ENCODE results near the gene KCTD16.

KCTD16 gene

DNA sequence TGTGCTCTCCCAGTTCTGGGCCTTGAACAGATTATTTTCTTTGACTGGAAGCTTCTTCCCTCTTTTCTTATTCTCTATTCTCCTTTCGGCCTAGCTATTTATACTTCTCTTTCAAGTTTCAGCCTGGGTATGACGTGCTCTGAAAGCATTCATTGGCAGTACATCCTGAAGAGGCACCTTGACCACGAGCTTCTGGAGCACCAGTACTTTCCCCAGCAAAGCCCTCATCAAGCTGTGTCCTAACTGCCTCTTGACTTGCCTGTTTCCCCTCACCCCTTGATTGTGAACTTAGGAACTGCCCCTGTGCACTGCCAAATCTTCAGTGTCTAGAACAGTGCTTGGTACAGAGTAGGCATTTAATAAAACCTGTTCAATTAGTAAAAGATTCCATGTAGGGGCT lies 154.9 kb downstream of the KCTD16 start:
- Histone ChIP-seq H3K4me3 (no peak overlapping the region), H3K9me3 (no peaks in the 10 kb centered on the region), H3K27me3 (ENCODE audit: low read depth) (no peaks in the 10 kb centered on the region), H3K36me3 (replicated peaks) (no peaks in the 10 kb centered on the region), H3K4me1 (no peaks in the 10 kb centered on the region)
- DNase-seq (ENCODE audit: low spot score in 2 of 2): no peak
- in situ Hi-C loops (cut with MboI; ENCODE audit: low sequenced_read_pairs): no loop called here

DNA sequence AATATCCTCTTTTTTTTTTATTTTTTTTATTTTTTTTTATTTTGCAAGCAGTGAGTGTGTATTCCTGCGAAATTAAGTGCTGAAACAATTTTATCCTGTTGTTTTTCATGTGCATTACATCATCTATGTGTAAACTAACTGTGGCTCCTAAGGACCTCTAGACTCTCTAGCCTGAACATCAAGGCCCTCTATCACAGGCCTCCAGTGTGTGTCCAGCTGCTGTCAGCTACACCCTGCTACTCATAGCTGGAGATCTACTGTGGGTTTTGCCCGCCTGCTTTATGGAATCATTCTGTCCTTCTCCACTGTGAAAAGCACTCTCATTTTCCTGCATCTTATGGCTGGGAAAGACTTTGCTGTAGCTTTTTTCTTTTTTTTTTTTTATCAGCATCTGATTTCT lies 157.8 kb downstream of the KCTD16 start:
- H3K9me3 ChIP-seq: no peaks in the 10 kb centered on the region
- no peak overlapping the region for H3K4me3 ChIP-seq
- H3K4me1 ChIP-seq: no peaks in the 10 kb centered on the region
- in situ Hi-C loops (cut with MboI; ENCODE audit: low sequenced_read_pairs): no loop called here
- DNase-seq (ENCODE audit: low spot score in 2 of 2): no peak
- no peaks in the 10 kb centered on the region for H3K27me3 ChIP-seq (ENCODE audit: low read depth)
- H3K36me3 ChIP-seq (replicated peaks): no peaks in the 10 kb centered on the region

DNA sequence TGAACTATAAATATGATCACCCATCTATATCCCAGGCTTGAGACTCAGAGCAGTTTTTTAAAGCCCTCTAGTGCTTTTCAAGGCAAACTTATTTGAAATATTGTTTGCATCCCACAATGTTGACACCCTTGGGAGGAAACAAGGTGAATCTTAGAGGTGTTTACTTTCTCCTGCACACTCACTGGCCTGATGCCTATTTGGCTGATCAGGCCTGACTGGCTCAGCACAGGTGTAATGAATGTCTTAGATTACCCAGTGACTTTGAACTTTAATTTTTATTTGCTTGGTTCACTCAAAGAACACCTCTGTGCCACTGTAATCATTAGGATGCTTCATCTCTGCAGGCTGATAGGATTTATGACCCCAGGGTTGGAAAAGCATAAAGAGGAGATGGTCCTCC lies 158.3 kb downstream of the KCTD16 start:
- no peaks in the 10 kb centered on the region for H3K36me3 ChIP-seq (replicated peaks)
- H3K4me1 ChIP-seq: no peaks in the 10 kb centered on the region
- DNase-seq (ENCODE audit: low spot score in 2 of 2): no peak
- H3K4me3 ChIP-seq: no peak overlapping the region
- in situ Hi-C loops (cut with MboI; ENCODE audit: low sequenced_read_pairs): no loop called here
- no peaks in the 10 kb centered on the region for H3K9me3 ChIP-seq
- H3K27me3 ChIP-seq (ENCODE audit: low read depth): no peaks in the 10 kb centered on the region

DNA sequence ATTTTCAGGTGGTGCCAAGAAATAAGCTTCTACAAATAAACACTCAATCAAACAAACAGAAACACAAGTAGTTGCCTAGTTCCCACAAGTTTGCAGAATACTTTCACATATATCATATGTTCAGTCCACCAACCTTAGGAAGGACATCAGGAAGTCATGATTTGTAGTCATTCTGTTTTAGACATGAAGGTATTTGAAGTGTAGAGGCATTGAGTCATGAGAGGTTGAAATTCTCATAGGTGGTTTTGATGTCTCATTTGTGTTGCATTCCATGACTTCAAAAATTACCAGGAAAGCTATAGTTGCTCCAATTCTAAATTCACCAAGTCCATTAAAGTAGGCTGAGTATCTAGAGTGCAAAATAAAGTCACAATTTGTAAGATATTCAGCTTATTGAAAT lies 159.0 kb downstream of the KCTD16 start:
- H3K9me3 ChIP-seq: no peaks in the 10 kb centered on the region
- H3K36me3 ChIP-seq (replicated peaks): no peaks in the 10 kb centered on the region
- H3K27me3 ChIP-seq (ENCODE audit: low read depth): no peaks in the 10 kb centered on the region
- no peaks in the 10 kb centered on the region for H3K4me1 ChIP-seq
- DNase-seq (ENCODE audit: low spot score in 2 of 2): no peak
- no peak overlapping the region for H3K4me3 ChIP-seq
- in situ Hi-C loops (cut with MboI; ENCODE audit: low sequenced_read_pairs): no loop called here

DNA sequence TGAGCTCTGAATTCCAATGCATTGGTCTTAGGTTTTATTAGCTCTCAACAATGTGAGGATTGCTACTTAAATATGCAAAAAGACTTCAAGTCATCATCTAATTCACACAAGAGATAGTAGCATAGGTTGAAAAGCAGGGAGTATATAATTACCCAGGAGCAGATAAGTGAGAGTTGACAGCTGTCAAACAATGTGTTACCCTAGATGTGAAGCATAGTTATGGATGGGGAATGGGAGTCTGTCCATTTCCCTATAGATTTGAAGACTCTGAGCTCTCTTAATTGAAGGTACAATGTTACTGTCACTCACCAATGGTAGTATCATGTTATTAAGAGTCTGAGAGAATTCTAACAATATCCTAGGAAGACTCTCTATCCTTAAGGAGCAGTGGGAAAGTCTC lies 160.7 kb downstream of the KCTD16 start:
- in situ Hi-C loops (cut with MboI; ENCODE audit: low sequenced_read_pairs): no loop called here
- Histone ChIP-seq H3K4me3 (no peak overlapping the region), H3K36me3 (replicated peaks) (no peaks in the 10 kb centered on the region), H3K4me1 (no peaks in the 10 kb centered on the region), H3K9me3 (no peaks in the 10 kb centered on the region), H3K27me3 (ENCODE audit: low read depth) (no peaks in the 10 kb centered on the region)
- DNase-seq (ENCODE audit: low spot score in 2 of 2): no peak

DNA sequence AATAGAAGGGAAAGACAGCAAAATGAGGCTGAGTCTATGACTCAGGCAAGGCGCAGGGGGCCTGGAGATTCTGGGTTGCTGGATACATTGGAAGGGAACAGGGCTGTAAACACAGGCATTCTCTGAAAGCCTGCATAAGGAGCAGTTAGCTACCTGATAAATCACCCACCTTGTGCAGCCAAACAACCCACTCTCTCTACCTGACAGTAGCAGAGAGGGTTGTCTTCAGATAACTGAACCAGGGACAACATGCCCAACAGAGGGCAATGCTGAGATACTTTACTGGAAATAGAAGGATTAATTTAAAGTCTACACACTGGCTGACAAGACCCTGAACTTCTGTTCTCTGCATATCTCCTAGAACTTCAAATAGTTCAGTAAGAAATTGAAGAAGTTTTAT lies 161.6 kb downstream of the KCTD16 start:
- Histone ChIP-seq H3K9me3 (no peaks in the 10 kb centered on the region), H3K4me1 (no peaks in the 10 kb centered on the region), H3K36me3 (replicated peaks) (no peaks in the 10 kb centered on the region), H3K4me3 (no peak overlapping the region), H3K27me3 (ENCODE audit: low read depth) (no peaks in the 10 kb centered on the region)
- in situ Hi-C loops (cut with MboI; ENCODE audit: low sequenced_read_pairs): no loop called here
- no peak for DNase-seq (ENCODE audit: low spot score in 2 of 2)

DNA sequence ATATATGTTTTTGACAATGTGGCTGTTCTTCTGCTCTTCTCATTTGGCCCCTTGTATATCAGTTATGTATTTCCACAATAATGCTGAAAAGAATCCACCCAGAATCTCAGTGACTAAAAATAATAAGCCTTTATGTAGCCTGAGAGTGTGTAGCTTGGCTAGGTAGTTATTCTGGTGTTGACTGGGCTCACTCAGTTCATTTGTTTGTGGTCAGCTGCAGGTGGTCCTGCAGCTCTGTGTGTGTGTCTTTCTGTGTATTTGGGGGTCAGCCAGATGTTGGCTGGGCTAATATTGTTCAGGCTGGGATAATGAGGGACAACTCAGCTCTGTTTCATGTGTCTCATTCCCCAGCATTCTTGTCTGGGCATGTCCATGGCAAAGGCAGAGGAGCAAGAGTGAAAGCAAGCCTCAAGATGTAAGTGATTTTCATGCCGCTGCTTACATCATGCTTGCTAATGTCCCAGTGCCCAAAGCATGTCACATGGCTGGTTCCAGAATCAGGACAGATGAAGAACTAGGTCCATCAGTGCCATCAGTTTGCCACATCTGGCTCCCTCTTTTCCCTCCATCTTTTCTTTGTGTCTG lies 162.8 kb downstream of the KCTD16 start:
- Histone ChIP-seq H3K4me1 (no peaks in the 10 kb centered on the region), H3K27me3 (ENCODE audit: low read depth) (no peaks in the 10 kb centered on the region), H3K9me3 (no peaks in the 10 kb centered on the region), H3K4me3 (no peak overlapping the region), H3K36me3 (replicated peaks) (no peaks in the 10 kb centered on the region)
- no peak for DNase-seq (ENCODE audit: low spot score in 2 of 2)
- in situ Hi-C loops (cut with MboI; ENCODE audit: low sequenced_read_pairs): no loop called here

DNA sequence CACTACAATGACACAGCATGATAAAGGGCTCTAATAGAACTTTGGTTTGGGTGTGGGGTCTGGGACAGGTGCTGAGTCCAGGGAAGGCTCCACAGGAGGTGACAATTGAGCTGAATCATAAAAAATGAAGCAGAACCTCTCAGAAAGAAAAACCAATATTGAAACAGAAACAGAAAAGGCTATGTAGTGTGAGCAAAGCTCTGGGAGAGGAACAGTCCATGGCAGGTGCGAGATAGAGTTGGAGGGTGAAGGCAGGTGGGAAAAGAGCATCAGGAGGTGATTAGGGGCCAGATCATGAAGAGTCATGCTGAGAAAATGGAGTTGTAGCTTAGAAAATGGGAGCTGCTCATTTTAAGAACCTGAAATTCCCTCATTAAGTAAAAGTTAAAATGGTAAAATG lies 164.9 kb downstream of the KCTD16 start:
- no peak for DNase-seq (ENCODE audit: low spot score in 2 of 2)
- in situ Hi-C loops (cut with MboI; ENCODE audit: low sequenced_read_pairs): no loop called here
- no peaks in the 10 kb centered on the region for H3K36me3 ChIP-seq (replicated peaks)

DNA sequence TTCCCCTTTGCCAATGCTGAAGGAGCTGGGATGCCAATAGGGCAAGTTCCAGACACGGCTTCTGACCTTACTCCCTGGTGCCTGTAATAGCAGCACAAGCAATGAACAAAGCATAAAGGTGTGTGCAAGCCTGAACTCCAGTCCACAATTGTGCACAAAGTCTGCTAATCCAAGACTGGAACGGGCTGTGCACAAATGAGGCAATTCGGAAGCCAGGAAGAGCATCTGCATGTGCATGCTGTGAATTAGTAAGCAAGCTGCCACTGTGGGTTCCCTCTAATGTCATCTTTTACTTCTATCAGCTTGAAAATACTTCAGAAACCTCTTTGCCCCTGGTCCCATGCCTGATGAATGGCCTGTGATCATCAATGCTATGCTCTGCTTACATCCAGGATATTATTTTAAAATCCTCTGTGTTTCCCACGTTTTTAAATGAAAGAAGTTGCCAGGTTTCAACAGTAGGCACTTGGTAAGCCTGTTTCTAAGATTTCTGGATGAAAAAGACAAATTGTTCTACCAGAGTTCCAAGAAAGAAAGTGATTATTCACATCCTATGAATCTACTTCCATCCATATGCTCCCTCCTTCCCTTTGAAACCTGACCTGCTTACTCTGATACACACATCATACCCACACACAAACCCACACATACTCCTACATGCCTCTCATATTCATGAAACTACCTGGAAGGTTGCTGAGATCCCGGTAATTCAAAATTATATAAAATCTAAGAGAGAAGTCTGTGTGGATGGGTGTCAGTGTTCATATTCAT lies 165.7 kb downstream of the KCTD16 start:
- Histone ChIP-seq H3K9me3 (no peaks in the 10 kb centered on the region), H3K4me3 (no peak overlapping the region), H3K36me3 (replicated peaks) (no peaks in the 10 kb centered on the region), H3K4me1 (no peaks in the 10 kb centered on the region), H3K27me3 (ENCODE audit: low read depth) (no peaks in the 10 kb centered on the region)
- no peak for DNase-seq (ENCODE audit: low spot score in 2 of 2)
- in situ Hi-C loops (cut with MboI; ENCODE audit: low sequenced_read_pairs): no loop called here

More for the DNA sequence above, 164.9 kb downstream of the KCTD16 start:
- no peaks in the 10 kb centered on the region for H3K9me3 ChIP-seq
- H3K4me1 ChIP-seq: no peaks in the 10 kb centered on the region
- no peak overlapping the region for H3K4me3 ChIP-seq
- H3K27me3 ChIP-seq (ENCODE audit: low read depth): no peaks in the 10 kb centered on the region

DNA sequence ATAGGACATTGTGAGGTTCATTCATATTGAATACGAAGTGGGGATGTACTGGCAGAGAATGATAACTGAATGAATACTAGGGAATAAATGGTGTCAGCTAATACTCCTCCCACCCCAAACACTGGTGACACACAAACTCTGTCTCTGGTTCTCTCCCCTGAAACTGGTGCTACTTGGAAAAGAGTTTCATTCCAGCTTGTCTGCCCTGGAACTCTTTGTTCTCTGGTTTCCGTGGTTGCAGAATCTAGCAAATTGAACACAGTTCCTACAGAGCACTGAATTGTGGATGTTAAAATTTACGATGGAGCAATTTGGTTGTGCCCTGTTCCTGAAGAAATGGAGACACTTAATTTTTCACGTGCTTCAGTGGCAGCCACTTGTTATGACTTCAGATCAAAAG lies 181.7 kb downstream of the KCTD16 start:
- DNase-seq (ENCODE audit: low spot score in 2 of 2): no peak
- peaks cover 12% of the 10 kb centered on the region for H3K4me1 ChIP-seq
- H3K27me3 ChIP-seq (ENCODE audit: low read depth): no peaks in the 10 kb centered on the region
- no peaks in the 10 kb centered on the region for H3K9me3 ChIP-seq
- in situ Hi-C loops (cut with MboI; ENCODE audit: low sequenced_read_pairs): no loop called here
- no peaks in the 10 kb centered on the region for H3K36me3 ChIP-seq (replicated peaks)
- H3K4me3 ChIP-seq: no peak overlapping the region

DNA sequence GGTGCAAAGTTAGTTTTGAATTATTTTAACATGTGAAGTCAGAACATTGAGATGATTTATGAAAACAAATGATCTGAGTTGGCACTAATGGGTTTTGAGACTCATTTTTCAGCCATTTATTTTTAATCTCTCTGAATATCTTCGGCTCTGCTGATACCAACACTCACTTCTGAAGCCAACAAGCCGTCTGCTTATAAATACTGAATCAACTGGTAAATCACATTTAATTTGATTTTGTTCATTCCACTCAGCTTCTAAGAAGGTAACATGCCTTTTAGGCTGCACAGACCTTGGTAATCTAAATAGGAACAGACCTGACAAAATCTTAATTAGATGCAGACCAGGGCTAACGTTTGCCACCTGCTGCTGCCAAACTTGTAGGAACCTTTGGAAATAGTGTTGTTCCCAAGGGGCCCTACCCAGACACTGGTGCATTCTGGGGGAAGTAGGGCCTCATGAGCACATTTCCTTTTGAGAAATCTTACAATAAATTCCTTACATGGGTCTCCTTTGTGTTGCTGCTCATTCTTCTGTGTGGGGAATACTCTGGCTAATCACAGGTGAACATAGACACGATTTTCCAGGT lies 182.2 kb downstream of the KCTD16 start:
- H3K9me3 ChIP-seq: no peaks in the 10 kb centered on the region
- H3K4me3 ChIP-seq: no peak overlapping the region
- H3K36me3 ChIP-seq (replicated peaks): no peaks in the 10 kb centered on the region
- no peak for DNase-seq (ENCODE audit: low spot score in 2 of 2)
- H3K27me3 ChIP-seq (ENCODE audit: low read depth): no peaks in the 10 kb centered on the region
- H3K4me1 ChIP-seq: peaks cover 14% of the 10 kb centered on the region
- in situ Hi-C loops (cut with MboI; ENCODE audit: low sequenced_read_pairs): no loop called here

DNA sequence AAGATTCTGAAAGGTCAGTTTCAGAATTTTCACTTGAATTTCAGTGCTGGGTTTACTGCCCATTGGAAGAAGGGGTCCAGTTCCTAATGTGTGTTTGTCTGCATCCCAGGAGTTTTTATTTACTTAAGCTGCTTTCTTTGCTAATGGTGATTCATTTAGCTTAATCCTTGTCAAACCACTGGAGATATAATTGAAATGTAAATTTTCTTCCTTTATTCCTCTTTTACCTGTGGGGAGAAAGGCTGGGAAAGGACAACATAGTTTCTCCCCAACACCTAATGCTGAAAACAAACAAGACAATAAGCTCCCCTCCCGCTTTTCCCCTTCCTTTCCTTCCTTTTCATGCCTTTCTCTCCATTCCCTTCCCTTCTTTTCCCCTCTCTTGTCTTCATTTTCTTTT lies 185.8 kb downstream of the KCTD16 start:
- Histone ChIP-seq H3K36me3 (replicated peaks) (no peaks in the 10 kb centered on the region), H3K9me3 (no peaks in the 10 kb centered on the region), H3K4me3 (no peak overlapping the region), H3K4me1 (peaks cover 14% of the 10 kb centered on the region), H3K27me3 (ENCODE audit: low read depth) (no peaks in the 10 kb centered on the region)
- in situ Hi-C loops (cut with MboI; ENCODE audit: low sequenced_read_pairs): no loop called here
- peak in 1 of 2 experiments; percentile 66 for DNase-seq (ENCODE audit: low spot score in 2 of 2)

DNA sequence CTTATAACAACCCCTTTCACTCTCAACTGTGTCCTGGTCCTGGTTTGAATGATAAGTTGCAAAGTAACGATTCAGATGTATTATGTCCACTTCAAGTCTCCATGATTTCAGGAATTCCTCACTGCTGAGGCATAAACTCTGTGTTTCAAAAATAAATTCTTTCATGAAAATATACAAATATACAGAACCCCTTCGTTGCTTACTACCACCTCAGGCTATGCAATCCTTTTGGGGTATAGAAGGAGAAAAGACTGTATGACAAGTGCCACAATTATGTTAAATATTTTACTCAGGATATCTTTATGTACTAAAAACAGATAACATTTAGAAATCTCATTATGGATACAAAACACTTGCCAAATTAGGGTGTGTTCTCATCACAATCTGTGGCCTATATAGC lies 190.7 kb downstream of the KCTD16 start:
- Histone ChIP-seq H3K4me1 (peaks cover 7% of the 10 kb centered on the region), H3K36me3 (replicated peaks) (no peaks in the 10 kb centered on the region), H3K4me3 (no peak overlapping the region), H3K9me3 (no peaks in the 10 kb centered on the region), H3K27me3 (ENCODE audit: low read depth) (peaks cover 9% of the 10 kb centered on the region)
- no peak for DNase-seq (ENCODE audit: low spot score in 2 of 2)
- in situ Hi-C loops (cut with MboI; ENCODE audit: low sequenced_read_pairs): no loop called here

DNA sequence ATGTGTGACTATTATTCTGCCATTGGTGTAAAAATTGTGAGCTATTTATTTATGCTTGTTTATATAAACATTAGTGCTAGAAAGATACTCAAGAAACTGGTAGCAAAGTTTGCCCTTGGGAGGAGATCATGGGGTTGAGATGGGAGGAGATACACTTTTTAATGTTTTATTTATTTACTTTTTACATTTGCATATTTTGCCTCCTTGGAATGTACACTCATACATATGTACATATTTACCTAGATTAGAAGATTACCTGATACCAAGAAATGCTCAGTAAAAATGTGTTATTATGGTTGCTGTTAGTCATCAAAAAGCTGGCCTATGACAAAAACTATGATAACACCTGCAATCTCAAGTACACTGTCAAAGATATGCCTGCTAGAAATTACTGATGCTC lies 195.2 kb downstream of the KCTD16 start:
- peaks cover 9% of the 10 kb centered on the region for H3K27me3 ChIP-seq (ENCODE audit: low read depth)
- in situ Hi-C loops (cut with MboI; ENCODE audit: low sequenced_read_pairs): no loop called here
- H3K4me1 ChIP-seq: no peaks in the 10 kb centered on the region
- H3K36me3 ChIP-seq (replicated peaks): no peaks in the 10 kb centered on the region
- DNase-seq (ENCODE audit: low spot score in 2 of 2): no peak
- H3K4me3 ChIP-seq: no peak overlapping the region
- no peaks in the 10 kb centered on the region for H3K9me3 ChIP-seq
